ENCODE data around the gene SUPT20H.
A peak's percentile ranks its signal among the peaks of the same experiment; 100 is the strongest.

DNA sequence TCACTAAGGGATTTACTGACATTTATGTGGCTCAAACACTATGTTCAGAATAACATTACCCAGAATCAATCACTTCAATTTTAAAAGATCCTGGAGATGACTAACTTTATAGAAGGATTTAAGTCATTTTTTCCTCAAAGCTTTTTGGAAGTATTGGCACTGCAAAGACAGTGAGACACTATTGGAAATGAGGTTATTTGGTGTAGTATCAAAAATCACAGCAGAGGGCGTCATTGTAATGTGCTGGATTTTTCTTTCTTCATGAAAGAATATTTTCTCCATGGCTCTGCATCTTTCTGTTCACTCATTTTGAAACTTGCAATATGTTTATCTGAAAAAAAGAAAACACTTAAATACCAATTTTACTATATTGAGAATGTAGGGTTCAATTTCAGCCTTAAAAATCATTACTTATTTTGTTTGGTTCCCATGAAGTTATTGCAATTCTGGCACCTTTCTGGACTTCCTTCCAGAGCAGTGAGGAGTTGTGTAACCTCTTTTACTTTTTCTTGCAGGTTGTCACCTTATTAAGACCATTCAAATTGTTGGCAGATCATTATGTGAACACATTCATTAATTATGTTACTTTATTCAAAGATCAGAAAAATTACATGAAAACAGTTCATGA, 49.7 kb upstream of the SUPT20H start:
- TF ChIP-seq, protein P1, sequence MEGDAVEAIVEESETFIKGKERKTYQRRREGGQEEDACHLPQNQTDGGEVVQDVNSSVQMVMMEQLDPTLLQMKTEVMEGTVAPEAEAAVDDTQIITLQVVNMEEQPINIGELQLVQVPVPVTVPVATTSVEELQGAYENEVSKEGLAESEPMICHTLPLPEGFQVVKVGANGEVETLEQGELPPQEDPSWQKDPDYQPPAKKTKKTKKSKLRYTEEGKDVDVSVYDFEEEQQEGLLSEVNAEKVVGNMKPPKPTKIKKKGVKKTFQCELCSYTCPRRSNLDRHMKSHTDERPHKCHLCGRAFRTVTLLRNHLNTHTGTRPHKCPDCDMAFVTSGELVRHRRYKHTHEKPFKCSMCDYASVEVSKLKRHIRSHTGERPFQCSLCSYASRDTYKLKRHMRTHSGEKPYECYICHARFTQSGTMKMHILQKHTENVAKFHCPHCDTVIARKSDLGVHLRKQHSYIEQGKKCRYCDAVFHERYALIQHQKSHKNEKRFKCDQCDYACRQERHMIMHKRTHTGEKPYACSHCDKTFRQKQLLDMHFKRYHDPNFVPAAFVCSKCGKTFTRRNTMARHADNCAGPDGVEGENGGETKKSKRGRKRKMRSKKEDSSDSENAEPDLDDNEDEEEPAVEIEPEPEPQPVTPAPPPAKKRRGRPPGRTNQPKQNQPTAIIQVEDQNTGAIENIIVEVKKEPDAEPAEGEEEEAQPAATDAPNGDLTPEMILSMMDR (conservative IDR thresholded peaks at IDR 0.05; ENCODE audit: low read depth in 2 of 2) = peak; percentile 70 to 74
- TF ChIP-seq EZH2 (IDR thresholded peaks at IDR 0.05; ENCODE audit: low read depth, unreplicated experiment) = no peak
- TF ChIP-seq, protein P2, sequence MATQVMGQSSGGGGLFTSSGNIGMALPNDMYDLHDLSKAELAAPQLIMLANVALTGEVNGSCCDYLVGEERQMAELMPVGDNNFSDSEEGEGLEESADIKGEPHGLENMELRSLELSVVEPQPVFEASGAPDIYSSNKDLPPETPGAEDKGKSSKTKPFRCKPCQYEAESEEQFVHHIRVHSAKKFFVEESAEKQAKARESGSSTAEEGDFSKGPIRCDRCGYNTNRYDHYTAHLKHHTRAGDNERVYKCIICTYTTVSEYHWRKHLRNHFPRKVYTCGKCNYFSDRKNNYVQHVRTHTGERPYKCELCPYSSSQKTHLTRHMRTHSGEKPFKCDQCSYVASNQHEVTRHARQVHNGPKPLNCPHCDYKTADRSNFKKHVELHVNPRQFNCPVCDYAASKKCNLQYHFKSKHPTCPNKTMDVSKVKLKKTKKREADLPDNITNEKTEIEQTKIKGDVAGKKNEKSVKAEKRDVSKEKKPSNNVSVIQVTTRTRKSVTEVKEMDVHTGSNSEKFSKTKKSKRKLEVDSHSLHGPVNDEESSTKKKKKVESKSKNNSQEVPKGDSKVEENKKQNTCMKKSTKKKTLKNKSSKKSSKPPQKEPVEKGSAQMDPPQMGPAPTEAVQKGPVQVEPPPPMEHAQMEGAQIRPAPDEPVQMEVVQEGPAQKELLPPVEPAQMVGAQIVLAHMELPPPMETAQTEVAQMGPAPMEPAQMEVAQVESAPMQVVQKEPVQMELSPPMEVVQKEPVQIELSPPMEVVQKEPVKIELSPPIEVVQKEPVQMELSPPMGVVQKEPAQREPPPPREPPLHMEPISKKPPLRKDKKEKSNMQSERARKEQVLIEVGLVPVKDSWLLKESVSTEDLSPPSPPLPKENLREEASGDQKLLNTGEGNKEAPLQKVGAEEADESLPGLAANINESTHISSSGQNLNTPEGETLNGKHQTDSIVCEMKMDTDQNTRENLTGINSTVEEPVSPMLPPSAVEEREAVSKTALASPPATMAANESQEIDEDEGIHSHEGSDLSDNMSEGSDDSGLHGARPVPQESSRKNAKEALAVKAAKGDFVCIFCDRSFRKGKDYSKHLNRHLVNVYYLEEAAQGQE (IDR thresholded peaks at IDR 0.05; ENCODE audit: unreplicated experiment) = no peak
- TF ChIP-seq ZNF331 (CRISPR knock-in tag; IDR thresholded peaks at IDR 0.05; ENCODE audit: low read depth) = no peak
- TF ChIP-seq EZH2phosphoT487 (IDR thresholded peaks at IDR 0.05; ENCODE audit: unreplicated experiment) = no peak
- TF ChIP-seq, protein P3, sequence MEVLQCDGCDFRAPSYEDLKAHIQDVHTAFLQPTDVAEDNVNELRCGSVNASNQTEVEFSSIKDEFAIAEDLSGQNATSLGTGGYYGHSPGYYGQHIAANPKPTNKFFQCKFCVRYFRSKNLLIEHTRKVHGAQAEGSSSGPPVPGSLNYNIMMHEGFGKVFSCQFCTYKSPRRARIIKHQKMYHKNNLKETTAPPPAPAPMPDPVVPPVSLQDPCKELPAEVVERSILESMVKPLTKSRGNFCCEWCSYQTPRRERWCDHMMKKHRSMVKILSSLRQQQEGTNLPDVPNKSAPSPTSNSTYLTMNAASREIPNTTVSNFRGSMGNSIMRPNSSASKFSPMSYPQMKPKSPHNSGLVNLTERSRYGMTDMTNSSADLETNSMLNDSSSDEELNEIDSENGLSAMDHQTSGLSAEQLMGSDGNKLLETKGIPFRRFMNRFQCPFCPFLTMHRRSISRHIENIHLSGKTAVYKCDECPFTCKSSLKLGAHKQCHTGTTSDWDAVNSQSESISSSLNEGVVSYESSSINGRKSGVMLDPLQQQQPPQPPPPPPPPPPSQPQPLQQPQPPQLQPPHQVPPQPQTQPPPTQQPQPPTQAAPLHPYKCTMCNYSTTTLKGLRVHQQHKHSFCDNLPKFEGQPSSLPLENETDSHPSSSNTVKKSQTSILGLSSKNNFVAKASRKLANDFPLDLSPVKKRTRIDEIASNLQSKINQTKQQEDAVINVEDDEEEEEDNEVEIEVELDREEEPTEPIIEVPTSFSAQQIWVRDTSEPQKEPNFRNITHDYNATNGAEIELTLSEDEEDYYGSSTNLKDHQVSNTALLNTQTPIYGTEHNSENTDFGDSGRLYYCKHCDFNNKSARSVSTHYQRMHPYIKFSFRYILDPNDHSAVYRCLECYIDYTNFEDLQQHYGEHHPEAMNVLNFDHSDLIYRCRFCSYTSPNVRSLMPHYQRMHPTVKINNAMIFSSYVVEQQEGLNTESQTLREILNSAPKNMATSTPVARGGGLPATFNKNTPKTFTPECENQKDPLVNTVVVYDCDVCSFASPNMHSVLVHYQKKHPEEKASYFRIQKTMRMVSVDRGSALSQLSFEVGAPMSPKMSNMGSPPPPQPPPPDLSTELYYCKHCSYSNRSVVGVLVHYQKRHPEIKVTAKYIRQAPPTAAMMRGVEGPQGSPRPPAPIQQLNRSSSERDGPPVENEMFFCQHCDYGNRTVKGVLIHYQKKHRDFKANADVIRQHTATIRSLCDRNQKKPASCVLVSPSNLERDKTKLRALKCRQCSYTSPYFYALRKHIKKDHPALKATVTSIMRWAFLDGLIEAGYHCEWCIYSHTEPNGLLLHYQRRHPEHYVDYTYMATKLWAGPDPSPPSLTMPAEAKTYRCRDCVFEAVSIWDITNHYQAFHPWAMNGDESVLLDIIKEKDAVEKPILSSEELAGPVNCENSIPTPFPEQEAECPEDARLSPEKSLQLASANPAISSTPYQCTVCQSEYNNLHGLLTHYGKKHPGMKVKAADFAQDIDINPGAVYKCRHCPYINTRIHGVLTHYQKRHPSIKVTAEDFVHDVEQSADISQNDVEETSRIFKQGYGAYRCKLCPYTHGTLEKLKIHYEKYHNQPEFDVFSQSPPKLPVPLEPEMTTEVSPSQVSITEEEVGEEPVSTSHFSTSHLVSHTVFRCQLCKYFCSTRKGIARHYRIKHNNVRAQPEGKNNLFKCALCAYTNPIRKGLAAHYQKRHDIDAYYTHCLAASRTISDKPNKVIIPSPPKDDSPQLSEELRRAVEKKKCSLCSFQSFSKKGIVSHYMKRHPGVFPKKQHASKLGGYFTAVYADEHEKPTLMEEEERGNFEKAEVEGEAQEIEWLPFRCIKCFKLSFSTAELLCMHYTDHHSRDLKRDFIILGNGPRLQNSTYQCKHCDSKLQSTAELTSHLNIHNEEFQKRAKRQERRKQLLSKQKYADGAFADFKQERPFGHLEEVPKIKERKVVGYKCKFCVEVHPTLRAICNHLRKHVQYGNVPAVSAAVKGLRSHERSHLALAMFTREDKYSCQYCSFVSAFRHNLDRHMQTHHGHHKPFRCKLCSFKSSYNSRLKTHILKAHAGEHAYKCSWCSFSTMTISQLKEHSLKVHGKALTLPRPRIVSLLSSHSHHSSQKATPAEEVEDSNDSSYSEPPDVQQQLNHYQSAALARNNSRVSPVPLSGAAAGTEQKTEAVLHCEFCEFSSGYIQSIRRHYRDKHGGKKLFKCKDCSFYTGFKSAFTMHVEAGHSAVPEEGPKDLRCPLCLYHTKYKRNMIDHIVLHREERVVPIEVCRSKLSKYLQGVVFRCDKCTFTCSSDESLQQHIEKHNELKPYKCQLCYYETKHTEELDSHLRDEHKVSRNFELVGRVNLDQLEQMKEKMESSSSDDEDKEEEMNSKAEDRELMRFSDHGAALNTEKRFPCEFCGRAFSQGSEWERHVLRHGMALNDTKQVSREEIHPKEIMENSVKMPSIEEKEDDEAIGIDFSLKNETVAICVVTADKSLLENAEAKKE (CRISPR knock-in tag; IDR thresholded peaks at IDR 0.05) = no peak
- no peak for TF ChIP-seq STAT1 (IDR thresholded peaks at IDR 0.05; ENCODE audit: unreplicated experiment)
